ENCODE results near the gene PRDM16. TPM values are rescaled to one million over a fixed set of nuclear protein-coding genes. Genes with fewer than 3 reads are reported as not detected.

PRDM16 gene
- total RNA-seq, 1 donor from 2014 or later = 12.8 TPM

- ATAC-seq (peak; percentile 82), DNase-seq (ENCODE audit: missing footprints) (peak; percentile 86)
- intact Hi-C loops (cut with DNase I) = loop anchor here (1.0 to 5.0 kb wide), 3 partner anchors 21 to 280 kb away; partner anchors contain the start of gene PRDM16
These were observed 280.4 kb downstream of the PRDM16 start for GRCh38 chr1:3349161-3349967.

- intact Hi-C loops (cut with DNase I) = loop anchor here (1.0 to 5.0 kb wide), 5 partner anchors 21 to 281 kb away; partner anchors contain the start of gene PRDM16
- ATAC-seq = no peak
- no peak for DNase-seq (ENCODE audit: missing footprints)
These were observed 280.9 kb downstream of the PRDM16 start for GRCh38 chr1:3349968-3350299.

GRCh38 chr1:3350506-3351261, 281.7 kb downstream of the PRDM16 start:
- intact Hi-C loops (cut with DNase I) = loop anchor here (1.0 to 2.0 kb wide), 2 partner anchors 58 to 72 kb away; no protein-coding TSS in a partner anchor
- DNase-seq (ENCODE audit: missing footprints) (peak; percentile 82), ATAC-seq (peak; percentile 64)

GRCh38 chr1:3351449-3352298, 282.7 kb downstream of the PRDM16 start:
- ATAC-seq = no peak
- intact Hi-C loops (cut with DNase I) = loop anchor here (1.0 to 2.0 kb wide), 2 partner anchors 42 to 71 kb away; no protein-coding TSS in a partner anchor

DNA sequence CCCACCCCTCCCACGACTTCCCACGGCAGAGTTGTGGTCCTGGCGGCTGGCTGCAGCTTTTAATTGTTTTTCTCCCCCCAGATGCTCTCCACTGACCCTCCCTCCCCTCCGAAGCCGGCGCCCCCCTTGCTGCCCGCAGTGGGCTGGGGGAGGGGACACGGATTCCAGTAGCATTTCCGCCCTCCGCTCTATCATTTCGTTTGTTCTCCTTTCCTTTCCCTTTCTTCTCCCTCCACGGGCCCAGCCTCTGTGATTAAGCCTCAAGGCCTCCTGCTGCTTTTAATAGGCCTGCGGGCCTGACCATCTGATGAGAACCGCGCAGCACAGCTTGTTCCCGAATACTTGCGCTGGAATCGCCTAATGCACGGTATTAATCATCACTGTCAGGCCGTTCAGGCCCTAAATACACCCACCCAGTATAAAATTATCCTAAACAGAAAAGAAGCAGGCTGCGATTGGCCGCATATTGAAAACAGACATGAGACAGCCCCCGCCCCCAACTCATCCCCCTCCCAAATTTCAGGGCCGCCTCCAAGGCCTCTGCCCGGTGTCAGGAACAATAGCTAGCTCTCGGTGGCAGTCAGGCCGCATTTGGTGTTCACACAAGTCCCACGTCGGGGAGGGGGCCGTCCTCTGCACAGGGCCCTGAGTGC, 283.4 kb downstream of the PRDM16 start:
- intact Hi-C loops (cut with DNase I) = loop anchor here (1.0 kb wide), 1 partner anchor 41 kb away; no protein-coding TSS in a partner anchor
- no peak for DNase-seq (ENCODE audit: missing footprints)
- no peak for ATAC-seq

More at GRCh38 chr1:3351449-3352298, 282.7 kb downstream of the PRDM16 start:
- DNase-seq (ENCODE audit: missing footprints) = no peak

GRCh38 chr1:3352952-3353331, 283.9 kb downstream of the PRDM16 start:
- intact Hi-C loops (cut with DNase I) = loop anchor here (1.0 kb wide), 1 partner anchor 40 kb away; no protein-coding TSS in a partner anchor
- DNase-seq (ENCODE audit: missing footprints) = peak; percentile 81
- ATAC-seq = no peak

- intact Hi-C loops (cut with DNase I) = no loop called here
- DNase-seq (ENCODE audit: missing footprints) = no peak
- ATAC-seq = no peak
These were observed 284.9 kb downstream of the PRDM16 start for GRCh38 chr1:3353876-3354275.

DNA sequence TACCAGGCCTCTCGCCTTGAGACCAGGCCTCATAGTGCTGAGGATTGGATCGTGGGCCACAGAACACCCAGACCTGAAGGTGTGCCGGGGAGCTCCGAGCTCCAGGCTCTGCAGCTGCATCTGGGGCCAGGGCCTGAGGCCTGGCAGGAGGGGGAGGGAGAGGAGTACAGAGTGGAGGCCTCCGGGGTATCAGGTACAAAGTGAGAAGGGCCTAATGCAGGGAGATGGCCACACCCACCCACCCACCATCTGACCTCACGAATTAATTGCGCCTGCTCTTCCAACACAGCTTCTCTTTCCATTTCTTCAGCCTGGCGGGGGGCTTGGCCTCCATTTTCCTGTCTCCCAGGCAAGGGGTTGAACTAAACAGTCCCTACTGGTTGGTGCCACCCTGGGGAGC, 286.1 kb downstream of the PRDM16 start:
- DNase-seq (ENCODE audit: missing footprints) = no peak
- no peak for ATAC-seq
- intact Hi-C loops (cut with DNase I) = no loop called here

DNA sequence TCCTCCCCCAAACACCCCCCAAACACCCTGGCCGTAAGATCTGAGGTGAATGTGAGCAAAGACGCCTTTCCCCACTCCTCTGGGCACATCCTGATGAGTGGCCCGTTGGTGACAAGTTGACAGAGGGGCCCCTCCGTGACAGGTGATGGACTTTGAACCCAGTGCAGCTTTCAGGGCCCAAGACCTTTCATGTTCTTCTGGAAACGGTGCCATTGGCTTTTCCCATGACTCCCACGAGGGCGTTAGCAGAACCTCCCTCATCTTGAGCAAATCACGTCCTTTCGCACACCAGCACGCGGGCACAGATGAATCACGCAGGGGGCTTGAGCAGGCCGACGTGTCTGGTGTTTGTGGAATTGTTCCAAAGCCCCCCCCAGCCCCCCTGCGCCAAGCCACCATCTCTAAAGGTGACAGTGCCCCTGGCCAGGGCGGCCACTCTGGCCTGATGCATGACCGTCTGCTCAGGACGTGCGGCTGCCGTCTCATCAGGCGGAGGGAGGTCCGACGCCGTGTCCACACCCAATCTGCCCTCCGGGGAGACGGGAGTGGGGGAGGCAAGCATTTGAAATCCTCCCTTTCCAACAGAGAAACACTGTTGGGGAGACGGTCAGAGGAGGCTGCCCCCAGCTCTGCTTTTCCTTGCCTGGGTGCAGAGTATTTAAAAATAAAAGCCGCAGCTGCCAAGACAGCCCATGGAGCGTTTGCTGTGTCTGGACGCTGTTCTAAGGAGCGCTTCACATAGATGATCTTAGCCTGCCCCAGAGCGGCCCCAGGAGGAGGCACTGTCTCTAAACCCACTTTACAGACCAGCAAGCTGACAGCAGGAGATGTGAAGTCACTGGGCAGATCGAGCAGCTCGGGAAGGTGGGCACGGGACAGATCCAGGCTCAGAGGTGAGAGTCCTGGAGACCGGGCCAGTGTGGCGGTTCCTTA, 287.2 kb downstream of the PRDM16 start:
- ATAC-seq = no peak
- intact Hi-C loops (cut with DNase I) = no loop called here
- no peak for DNase-seq (ENCODE audit: missing footprints)

- DNase-seq (ENCODE audit: missing footprints) (no peak), ATAC-seq (no peak)
- intact Hi-C loops (cut with DNase I) = no loop called here
These were observed 287.9 kb downstream of the PRDM16 start for GRCh38 chr1:3356827-3357460.

- intact Hi-C loops (cut with DNase I) = no loop called here
- ATAC-seq (no peak), DNase-seq (ENCODE audit: missing footprints) (no peak)
These were observed 288.7 kb downstream of the PRDM16 start for GRCh38 chr1:3357526-3358297.

- ATAC-seq = no peak
- no peak for DNase-seq (ENCODE audit: missing footprints)
- intact Hi-C loops (cut with DNase I) = no loop called here
These were observed 290.3 kb downstream of the PRDM16 start for GRCh38 chr1:3359351-3359750.

GRCh38 chr1:3359756-3360440, 290.9 kb downstream of the PRDM16 start:
- no peak for ATAC-seq
- DNase-seq (ENCODE audit: missing footprints) = no peak
- intact Hi-C loops (cut with DNase I) = no loop called here

GRCh38 chr1:3360646-3361257, 291.7 kb downstream of the PRDM16 start:
- intact Hi-C loops (cut with DNase I) = no loop called here
- DNase-seq (ENCODE audit: missing footprints) (no peak), ATAC-seq (peak; percentile 45)

GRCh38 chr1:3363023-3363422, 294.0 kb downstream of the PRDM16 start:
- DNase-seq (ENCODE audit: missing footprints) = peak; percentile 5
- no peak for ATAC-seq
- intact Hi-C loops (cut with DNase I) = no loop called here
